NOMO-1 (cell line): Measurements from ENCODE around the gene MCF2L2.

ENCODE experiments used
- DNase-seq, 2 experiments: peaks; one replicate each; lab custom pipeline; 2025; ENCODE audit not compliant: unreplicated experiment in 2 of 2; lab: John Stamatoyannopoulos, UW

The MCF2L2 gene

GRCh38 chr3:183400352-183400751 is 28.1 kb downstream of the MCF2L2 start:
- DNase-seq, result no peak

- no peak for DNase-seq
These were observed 31.6 kb downstream of the MCF2L2 start for GRCh38 chr3:183396662-183397391.

DNA sequence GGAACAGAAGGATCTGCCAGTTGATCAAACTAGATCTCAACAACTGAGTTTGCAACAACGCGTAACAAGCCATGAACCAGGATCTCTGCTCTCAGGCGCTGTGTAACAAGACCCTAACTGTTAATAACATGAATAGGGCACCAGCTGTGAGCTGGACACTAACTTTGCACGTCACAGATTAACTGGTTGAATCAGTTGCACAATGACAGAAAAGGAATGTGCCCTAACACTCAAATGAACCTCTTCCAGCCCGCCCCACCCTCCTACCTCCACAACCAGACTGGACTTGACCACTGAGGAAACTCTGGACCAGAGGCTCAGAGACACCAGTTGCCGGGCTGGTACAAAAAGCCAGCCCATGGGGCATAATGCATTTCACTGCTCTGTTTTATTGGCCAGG is 34.3 kb downstream of the MCF2L2 start:
- DNase-seq, result no peak

GRCh38 chr3:183393625-183394024 is 34.8 kb downstream of the MCF2L2 start:
- no peak for DNase-seq

GRCh38 chr3:183392186-183393034 is 36.0 kb downstream of the MCF2L2 start:
- DNase-seq, result no peak

GRCh38 chr3:183391460-183391859 is 37.0 kb downstream of the MCF2L2 start:
- DNase-seq, result peak in 1 of 2 experiments; percentile 48

- DNase-seq, result no peak
These were observed 37.6 kb downstream of the MCF2L2 start for GRCh38 chr3:183390844-183391243.

- DNase-seq, result no peak
These were observed 40.1 kb downstream of the MCF2L2 start for GRCh38 chr3:183388213-183388895.

GRCh38 chr3:183387797-183388196 is 40.6 kb downstream of the MCF2L2 start:
- DNase-seq, result no peak

- no peak for DNase-seq
These were observed 41.8 kb downstream of the MCF2L2 start for GRCh38 chr3:183386651-183387050.

DNA sequence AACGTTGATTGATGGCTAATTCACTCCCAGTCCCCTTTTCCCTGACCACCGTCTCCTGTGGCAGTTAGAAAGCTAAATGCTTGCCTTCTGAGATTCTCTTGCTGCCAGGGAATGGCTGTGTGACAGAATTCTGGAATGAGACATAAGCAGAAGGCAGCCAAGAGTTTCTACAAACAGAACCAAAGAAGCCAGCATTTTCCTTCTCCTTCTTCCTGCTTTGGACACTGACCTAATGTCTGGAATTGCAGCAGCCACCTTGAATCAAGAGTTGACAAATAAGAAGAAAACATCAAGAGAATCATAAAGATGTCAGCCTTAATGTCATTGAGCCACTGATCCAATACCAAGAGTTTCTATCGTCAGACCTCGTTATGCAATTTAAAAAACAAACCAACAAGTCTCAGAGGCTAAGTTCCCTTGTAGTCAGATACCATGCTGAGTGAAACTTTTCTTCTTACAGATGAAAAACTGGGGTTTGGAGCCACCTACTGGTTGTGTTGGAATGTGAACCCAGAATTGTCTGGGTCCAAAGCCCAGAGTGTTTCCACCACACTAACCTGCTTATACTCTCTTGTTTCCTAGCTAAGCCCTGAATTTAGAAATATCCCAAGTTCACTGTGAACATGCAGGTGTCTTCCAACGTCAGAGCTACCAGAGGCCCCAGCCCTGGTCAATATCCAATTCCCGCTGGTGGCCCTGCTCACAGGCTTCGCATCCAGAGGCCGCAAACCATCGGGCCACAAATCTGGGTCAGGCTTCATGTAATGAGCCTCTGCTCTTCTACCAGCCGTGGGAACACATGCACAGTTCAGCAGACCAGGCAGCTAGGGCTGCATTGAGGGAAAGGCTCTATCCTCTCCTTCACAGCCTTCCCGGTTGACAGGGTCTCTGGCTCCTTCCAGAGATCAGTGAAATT is 42.5 kb downstream of the MCF2L2 start:
- DNase-seq, result peak; percentile 56 to 94

- DNase-seq, result peak; percentile 22 to 83
These were observed 46.7 kb downstream of the MCF2L2 start for GRCh38 chr3:183381673-183382072.

DNA sequence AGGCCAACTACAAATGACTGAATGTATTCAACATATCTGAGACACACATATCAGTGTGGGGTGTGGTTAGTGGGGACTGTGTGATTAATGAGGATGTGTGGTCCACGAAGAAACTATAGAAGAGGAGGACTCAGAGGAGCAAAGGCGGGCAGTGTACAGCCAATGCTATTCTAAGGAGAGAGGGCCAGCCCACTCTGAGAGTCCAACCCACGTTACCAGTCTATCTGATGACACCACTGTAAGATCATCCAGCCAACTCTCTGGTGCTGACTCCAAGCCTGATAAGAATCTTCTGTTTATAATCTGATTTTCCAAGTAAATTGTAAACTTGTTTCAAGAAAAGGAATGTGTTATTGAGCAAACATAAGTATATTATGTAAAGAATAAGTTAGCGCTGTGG is 47.2 kb downstream of the MCF2L2 start:
- DNase-seq, result no peak

- DNase-seq, result no peak
These were observed 49.5 kb downstream of the MCF2L2 start for GRCh38 chr3:183378951-183379350.

GRCh38 chr3:183378545-183378944 is 49.9 kb downstream of the MCF2L2 start:
- DNase-seq, result no peak

DNA sequence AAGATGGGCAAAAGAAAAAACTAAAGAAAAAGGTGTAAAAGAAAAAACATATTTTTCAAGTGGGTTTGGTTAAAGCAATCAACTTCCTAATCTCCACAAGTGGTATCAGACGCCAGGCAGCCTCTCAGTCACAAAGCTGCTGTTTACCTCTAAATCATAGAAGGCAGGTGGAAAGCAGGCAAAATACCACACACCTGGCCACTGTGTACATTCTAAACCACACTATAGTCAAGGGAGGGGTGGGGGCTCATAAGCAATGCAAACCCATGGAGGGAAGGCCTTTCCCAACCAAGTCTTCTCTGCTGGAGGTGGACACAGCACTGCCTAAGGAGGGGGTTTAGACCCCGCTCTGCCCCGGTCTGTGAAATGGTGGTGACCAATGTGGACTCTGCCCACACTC is 50.4 kb downstream of the MCF2L2 start:
- no peak for DNase-seq

DNA sequence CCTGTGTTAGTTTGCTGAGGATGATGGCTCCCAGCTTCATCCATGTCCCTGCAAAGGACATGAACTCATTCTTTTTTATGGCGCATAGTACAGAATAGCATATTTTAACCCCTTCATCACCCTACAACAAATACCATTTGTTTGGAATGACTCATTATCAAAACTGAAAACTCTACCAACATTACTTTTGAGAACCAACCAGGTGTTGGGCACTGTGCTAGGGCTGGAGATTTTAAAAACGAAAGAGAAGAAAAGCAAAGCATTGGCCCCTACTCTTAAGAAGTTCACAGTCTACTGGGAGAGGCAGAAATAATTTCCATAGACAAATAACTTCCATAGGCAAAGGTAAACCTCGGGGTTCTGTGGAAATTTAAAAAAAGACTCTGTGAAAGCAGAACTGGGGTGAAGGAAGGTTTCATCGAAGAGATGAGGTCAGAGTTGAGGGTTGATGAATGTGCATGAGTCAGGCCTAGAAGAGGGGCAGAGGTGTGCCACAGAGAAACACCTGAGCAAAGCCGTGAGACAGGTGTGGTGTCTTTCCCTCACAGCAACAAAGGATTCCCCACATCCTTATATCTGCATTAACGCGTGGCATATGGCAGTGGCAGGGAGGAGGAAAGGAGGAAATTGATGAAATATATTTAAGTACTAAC is 51.0 kb downstream of the MCF2L2 start:
- DNase-seq, result no peak

- peak; percentile 86 to 98 for DNase-seq
These were observed 52.6 kb downstream of the MCF2L2 start for GRCh38 chr3:183375787-183376186.

DNA sequence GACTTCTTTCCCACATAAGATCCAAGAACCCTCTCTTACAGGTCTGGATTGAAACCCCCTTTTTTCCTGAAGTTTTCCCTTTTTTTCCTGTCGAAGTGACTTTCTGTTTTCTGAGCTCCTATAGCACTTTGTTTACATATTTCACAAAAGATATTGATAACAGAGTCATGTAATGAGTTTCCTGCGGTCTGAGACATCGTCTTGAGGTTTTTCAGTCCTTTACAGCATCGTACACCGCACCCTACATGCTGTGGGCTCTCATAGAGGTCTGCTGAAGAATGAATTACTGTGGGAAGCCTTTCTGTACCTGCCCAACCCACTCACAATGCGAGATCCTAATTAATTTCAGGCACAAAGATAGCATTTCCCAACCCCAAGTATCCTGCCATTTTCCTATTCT is 53.1 kb downstream of the MCF2L2 start:
- DNase-seq, result peak in 1 of 2 experiments; percentile 55

GRCh38 chr3:183372911-183373310 is 55.5 kb downstream of the MCF2L2 start:
- DNase-seq, result no peak
